HG03025 (cell line): ENCODE results near the gene OLFM1.

Experiments
- ATAC-seq: cut with Tn5 transposase; IDR thresholded peaks from one replicate; pipeline ENCODE4 v1.9.1; 2021; ENCODE audit warnings: mild to moderate bottlenecking, moderate library complexity; ENCODE audit not compliant: unreplicated experiment, low FRiP score

Gene OLFM1

DNA sequence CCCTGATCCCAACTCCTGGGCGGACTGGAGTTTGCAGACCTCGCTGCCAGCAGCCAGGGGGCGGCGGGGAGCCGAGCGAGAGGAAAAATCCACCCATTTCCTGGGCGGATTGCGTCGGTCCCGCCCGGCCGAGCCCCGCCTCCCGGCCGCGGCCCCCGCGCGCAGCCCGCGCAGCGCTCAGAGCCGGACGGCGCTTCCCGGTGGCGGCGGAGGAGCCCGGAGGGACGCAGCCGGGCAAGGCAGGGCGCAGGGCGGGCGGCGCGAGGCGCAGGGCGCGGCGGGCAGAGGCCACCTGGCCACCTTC is at the start of gene OLFM1:
TSS of gene OLFM1 (plus strand) at position 180 of the 304 bp plus-strand sequence. CDS start 322 bp downstream, outside the sequence.
- ATAC-seq = no peak

DNA sequence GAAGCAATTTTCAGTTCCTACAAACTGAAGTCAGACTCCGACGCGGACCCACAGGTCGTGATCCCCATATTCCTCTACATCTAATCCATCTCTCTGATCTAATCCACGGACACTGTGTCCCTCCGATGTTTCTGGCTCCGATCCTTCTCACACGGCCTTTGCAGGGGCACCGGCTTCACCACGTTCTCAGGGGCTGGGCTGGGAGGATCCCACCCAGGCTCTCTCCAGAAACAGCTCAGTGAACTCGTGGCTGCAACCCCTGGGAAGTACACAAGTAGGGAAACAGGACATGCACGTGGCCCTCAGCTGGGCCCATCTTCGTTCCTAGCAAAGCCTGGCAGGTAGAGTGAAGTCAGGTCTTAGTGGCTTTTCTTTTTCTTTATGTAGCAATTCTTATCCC is 49.1 kb upstream of the OLFM1 start:
- no peak for ATAC-seq

DNA sequence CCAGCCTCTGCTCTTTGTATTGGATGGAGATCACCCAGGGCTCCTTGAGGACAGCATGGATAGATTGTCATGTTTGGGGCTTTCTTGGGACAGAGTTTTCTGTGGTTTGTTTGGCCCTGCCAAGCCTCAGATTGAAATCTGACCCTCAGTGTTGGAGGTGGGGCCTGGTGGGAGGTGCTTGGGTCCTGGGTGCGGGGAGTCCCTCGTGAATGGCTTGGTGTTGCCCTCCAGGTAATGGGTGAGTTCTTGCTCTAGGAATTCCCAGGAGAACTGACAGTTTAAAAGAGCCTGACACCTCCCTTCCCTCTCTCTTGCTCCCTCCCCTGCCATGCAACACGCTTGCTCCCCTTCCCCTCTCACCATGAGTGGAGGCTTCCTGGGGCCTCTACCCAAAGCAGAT is 48.6 kb upstream of the OLFM1 start:
- ATAC-seq = no peak

DNA sequence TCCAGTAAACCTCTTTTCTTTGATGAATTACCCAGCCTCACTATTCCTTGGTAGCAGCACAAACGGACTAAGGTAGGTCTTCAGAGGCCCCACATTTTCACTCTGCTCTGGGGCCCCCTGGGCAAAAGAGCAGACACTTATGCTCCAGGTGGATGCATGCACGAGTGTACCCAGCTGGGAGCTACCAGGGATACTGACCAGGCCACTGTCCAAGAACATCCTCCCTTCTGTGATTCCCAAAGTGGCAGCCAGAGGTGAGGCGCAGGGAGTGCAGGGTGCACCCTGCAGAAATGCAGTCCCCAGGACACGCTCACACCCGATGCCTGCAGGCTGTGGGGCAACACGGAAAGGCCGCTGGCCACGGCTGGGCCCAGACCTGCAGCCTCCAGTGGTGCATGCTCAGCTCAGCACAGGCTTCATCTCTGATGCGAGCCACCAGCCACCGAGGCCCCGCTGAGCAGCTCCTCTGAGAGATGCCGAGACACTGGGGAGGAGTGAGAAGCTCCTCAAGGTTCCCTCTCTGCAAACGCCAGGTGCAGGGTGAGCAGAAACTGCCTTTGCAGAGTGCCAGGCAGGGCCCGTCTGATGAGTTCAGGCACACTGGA is 48.1 kb upstream of the OLFM1 start:
- no peak for ATAC-seq

DNA sequence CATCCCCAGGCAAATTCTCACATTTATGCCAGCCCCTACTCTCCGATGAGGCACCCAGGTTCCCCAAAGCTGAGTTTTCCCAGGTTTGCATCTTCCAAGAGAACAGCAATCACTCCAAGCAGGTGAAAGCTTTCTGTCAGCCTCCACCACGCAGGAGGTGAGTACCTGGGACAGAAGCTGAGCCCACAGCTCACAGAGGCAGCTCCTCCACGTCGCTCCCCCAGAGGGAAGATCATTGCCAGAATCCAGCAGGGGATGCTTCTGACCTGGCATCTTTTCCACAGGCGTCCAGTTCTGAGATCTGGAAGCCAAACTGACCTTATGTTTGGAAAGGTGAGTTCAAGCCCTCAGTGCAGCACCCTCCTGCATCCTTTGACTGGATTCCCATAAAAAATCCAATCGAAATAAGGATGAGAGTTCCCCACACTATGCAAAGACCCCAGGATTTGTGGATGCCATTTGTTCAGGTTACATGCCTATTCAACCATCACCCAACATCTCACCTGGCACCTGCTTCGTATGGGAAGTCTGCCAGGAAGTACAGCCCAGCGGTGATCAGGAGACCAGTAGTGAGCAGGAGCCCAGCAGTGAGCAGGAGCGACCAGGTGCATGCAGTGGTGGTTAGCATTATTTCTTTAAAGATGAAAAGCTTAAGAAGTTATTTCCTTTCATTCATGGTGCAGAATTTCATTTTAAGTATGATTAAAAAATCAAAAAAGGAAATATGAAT is 47.4 kb upstream of the OLFM1 start:
- ATAC-seq = no peak

DNA sequence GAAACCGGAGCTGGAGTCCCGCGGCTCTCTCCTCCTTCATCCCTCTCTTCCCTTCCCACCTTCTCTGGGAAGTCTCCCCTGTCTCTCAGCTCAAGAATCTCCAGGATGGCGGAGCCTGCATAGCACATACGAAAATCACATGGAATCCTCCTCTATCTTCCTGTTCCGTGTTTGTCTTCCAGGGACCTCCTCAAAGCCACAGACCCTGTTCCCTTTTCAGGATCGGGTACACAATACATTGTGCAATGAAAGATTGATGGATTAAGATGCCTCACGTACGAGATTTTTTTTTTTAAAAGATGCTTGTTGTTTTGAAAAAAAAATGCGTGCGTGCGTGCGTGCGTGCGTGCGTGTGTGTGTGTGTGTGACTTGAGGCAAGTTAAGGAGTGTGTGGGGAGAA is 46.6 kb upstream of the OLFM1 start:
- no peak for ATAC-seq

DNA sequence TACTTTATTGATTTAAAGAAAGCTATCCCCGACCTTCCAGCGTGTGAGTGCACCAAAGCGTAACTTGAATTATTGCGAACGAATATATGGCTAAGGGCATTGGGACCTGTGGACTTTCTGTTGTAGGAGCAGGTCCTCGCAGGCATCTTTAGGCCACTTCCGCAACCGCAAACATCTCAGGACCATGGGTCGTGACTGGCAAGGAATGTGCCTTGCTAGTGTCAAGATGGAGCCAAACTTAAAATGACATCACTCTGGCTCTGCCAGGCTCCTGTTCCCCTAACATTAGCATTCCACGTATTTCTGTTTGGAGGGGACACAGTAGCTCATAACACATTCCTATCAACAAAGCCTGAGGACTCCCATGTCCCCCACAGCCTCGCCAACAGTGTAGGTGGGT is 44.1 kb upstream of the OLFM1 start:
- no peak for ATAC-seq

DNA sequence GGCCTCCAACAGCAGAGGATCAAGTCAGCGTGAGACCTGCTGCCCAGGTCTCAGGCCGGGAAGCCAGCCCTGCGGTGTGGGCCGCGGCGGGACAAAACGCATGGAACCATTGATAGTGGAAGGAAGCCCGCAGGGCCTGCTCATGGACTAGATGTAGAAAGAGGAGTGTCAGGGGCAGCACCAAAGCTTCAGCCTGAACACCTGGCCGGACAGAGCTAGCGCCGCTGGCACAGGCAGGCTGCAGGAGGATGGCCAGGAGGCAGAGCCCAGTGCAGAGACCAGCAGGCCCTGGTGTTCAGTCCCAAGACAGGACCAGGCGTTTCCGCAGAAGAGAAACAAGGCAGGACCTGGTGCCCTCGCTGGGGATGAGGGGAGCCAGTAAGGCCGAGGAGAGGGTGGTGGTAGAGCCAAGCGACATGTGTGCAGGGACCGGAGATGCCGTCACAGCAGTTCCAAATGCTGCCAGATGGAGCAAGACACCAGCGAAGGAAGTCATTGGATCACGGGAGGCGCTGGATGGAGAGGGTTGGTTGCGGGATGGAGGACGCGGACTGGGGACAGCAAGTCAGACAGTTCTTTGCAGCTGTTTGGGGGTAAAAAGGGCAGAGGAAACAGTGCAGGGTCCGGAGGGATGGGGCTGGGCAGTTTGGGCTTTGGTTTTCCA is 42.1 kb upstream of the OLFM1 start:
- ATAC-seq = no peak

DNA sequence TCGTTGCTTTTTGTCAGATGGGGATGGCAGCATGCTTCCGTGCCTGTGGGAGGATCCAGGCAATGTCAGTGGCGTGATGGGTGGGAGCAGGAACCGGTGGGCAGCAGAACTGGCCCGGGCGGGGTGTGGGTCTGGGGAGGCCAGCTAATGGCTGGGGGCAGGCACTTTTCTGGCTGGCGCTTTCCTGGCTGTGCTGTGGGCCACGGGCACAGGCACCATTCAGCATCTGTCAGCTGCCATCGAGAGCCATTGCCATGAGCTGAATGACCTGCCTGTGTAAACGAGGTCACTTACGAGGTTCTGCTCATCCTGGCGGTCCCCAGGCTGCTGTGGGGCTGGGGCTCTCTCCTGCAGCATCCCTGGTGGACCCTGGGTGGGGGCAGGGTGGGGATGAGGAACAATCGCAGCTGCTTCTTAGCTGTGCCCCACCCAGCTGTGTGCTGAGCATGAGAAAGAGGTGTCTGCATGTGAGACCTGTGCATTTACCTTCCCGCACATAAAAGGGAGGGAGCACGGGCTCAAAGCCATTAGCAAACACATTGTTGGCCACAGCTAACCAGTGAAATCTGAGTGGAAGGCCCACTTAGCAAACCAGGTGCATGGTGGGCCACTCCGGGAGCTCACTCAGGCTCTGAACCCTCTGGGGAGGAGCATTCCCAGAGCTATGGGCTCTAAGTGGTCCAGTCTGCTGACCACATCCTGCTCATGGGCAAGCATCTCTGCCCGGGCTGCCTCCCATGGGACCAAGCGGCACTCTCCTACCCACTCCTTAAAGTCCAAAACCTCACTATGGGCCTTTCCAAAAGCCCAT is 41.3 kb upstream of the OLFM1 start:
- no peak for ATAC-seq

DNA sequence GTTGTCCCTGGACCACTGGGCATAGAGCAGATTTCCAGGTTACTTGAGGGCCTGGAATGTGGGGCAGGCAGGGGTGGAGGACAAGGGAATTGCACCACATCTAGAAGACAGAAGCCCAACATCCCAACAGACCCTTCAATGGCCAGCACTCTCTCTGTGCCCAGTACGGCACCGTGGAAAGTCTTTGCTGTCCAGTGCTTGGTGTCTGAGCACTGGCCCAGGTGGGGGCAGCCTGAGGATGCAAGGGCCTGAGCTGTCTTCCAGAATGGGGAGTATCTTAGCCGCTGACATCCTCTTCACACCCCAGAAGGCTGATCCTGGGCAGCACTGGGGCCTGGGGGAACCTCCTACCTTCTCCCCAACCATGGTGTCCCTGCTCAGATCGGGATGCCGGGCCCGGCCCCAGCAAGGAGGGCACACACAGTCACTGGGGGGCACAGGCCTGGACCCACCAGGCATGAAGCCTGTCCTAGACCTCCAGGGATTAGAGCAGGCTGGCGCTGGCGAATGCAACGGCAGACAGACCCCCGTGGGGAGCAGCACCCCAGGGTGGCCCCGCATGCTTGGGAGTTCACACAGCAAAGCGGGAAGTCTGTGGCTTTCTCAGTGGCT is 40.6 kb upstream of the OLFM1 start:
- ATAC-seq = no peak

DNA sequence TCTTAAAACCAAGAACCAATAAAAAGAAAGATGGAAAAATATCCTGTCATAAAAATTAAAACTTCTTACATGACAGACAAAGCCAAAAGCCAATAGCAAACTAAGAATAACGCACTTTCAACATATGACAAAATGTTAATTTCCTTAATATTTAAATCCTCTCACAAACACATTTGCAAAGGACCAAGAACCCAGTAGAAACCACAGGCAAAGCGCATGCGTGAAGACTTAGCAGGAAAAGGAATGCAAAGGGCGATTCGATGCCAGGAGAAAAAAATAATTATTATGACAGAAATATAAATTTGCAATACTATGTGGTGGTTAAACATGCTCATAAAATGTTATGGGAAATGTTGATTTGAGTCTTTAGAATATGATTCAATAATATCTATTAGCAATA is 39.9 kb upstream of the OLFM1 start:
- no peak for ATAC-seq

DNA sequence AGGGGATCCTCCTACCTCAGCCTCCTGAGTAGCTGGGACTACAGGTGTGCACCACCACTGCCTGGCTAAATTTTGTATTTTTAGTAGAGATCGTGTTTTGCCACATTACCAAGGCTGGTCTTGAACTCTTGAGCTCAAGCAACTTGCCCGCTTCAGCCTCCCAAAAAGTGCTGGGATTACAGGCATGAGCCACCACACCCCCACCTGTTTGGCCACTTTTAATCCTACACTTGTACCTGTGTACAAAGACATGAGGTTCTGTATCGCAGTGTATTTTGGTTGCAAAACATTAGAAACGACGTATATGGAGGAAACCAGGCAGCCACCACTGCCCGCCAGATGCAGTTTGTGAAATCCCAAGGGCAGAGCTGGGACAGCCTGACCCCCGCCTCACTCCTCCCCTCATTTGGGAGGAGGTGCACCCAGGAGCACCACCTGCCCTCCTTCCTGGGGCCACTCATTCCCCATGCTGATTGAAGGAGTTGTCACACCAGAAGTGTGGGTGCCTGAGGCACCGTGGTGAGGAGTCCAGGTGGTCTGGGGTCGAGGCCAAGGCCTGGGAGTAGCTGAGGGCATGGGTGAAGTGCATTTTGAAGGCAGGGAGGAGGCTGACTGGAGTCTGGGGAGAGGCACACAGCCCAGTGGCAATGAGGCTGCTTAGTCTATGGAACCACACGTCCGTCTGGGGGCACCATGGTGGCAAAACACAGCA is 39.3 kb upstream of the OLFM1 start:
- ATAC-seq = no peak

DNA sequence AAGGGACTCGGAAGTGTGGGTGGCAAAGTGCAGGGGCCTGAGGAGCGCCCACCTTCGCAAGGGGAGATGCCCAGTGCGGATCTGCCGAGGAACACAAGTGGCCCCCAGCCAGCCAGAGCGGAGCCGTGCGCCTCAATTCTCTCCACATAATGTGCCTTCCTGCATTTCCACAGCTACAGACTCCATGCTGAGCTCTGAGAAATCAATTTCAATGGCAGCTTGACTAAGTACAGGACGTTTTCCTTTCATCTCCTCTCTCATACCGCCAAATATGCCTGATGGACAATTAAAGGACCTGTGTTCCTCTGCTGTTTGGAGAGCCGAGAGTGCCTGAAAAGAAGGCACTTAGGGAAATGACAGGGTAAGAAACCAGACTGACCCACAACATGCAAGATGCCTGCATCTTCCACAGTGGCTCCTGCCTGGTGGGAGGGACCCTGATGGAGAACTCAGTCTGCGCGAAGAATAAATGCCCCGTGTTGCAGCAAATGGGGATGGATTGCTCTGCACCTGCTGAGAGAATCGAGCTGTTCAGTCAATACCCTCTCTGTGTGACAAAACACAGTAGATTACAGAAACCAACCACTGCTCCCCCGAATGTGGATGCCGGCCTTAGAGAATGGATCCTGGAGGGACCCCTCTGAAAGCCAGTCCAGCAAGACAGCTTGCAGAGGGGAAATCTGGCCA is 38.6 kb upstream of the OLFM1 start:
- ATAC-seq = no peak

DNA sequence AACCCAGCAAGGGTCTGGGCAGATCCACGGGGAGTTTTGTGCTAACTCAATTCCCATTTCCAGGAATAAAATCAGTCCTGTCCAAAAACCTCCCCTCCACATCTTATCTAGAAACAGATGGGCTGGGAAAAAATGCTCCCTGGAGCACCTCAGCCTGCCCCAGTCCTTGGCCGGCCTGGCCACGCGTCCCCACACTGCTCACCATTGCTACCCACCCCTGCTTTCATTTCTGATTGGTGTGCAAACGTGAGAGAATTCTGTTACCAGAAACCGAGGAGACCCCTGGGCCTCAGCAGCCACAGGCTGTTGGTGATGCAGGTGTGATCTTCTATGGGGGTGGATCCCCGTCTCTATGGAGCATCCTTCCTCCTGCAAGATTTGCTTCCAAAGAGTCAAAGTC is 38.0 kb upstream of the OLFM1 start:
- ATAC-seq = no peak

DNA sequence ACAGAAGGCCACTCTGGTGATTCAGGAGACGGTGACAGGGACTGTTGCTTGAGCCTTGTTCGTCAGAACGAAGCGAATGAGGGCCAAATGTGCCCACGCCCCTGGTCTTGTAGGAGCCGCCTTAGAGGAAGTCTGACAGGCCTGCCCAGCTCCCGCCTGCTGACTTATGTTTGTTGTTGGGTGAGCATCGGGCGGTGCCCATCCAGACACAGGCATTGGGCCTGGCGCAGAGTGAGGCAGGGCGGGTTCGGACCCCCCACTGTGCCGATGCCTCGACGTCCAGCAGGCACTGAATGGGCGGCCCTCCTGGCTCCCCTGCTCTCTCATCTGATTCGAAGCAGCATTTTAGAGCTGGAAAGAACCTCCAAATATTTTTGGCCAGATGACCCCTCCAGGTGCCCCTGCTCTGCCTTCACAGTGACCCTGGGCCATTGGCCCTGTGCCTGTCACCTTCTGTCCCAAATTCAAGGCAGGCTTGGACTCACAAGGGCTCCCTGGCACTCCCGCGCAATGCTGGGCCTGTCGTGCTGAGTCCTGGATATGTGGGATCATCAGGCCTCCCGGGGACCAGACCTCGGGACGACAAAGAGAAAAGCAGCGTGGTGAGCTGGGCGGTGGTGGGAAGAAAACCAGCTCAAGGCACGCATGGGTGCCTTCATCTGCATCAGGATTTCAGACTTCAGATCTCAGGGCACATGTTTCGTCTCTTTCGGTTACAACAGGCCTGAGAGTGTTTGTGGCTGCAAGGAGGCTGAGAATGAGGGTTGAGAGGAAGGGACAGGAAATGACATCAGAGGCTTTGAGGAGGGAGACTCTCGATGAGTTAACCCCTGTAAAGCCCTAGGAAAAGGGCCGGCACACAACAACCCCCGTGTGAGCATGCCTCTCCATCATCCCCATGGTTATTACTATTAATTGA is 37.1 kb upstream of the OLFM1 start:
- ATAC-seq = no peak

DNA sequence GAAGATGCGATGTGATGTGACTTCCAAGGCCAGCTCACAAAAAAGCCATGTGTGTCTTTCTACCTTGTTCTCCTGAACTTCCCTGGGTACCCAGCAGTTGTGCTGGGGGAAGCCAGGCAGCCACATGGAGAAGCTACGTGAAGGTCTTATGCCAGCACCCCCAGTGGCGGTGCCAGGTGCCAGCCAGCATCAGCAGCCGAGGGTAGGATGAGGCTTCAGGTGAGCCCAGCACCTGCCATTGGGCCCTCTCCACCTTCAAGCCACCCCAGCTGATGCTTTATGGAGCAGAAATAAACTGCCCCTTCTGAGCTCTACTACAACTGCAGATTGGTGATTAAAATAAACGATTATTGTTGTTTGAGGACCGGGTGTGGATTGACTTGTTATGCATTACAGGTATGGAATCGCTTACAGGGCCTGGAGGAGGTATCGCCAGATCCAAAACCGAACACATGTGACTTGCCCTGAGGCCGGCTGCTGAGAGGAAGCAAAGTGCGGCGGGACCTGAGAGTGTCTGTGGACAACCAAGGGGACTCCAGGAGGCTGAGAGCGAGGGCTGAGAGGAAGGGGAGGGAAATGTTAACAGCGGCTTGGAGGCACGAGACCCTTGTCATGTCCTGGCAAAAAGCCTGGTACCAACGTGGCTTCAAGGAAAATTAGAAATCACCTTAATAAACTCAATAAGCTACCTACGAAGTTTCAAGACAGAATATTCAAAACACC is 36.0 kb upstream of the OLFM1 start:
- ATAC-seq = no peak

DNA sequence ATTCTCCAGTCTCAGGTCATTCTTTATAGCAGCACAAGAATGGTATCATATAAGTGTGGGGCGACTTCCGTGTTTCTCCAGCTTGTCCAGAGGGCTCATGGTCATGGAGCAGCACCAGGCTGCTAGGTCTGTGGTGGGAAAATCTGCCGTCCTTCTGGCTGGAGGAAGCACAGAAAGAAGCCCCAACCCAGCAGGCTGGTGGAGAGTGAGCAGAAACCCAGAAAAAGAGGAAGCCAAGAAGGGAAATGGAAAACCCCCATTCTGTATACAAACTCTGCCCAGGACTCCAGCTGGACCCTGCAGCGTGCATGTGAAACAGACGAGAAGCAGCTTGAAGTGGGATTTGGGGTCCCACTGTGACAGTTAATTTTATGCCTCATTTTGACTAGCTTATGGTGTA is 34.3 kb upstream of the OLFM1 start:
- no peak for ATAC-seq

DNA sequence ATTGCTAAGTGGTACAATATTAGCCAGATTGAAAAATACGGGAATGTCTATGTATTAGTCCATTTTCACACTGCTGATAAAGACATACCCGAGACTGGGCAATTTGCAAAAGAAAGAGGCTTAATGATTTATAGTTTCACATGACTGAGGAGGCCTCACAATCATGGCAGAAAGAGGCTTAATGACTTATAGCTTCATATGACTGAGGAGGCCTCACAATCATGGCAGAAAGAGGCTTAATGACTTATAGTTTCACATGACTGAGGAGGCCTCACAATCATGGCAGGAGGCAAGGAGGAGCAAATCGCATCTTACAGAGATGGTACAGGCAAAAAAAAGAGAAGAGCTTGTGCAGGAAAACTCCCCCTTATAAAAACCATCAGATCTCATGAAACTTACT is 32.3 kb upstream of the OLFM1 start:
- ATAC-seq = no peak
